NOMO-1 treated with DMSO at 0.1 percent for 48 hours (cell line): ENCODE data around the gene UGT1A9.

Experiments
- DNase-seq: peaks from one replicate; lab custom pipeline; 2025; ENCODE audit not compliant: unreplicated experiment; lab: John Stamatoyannopoulos, UW

Gene UGT1A9

GRCh38 chr2:233795735-233796171 lies 124.1 kb downstream of the UGT1A9 start:
- no peak for DNase-seq

DNA sequence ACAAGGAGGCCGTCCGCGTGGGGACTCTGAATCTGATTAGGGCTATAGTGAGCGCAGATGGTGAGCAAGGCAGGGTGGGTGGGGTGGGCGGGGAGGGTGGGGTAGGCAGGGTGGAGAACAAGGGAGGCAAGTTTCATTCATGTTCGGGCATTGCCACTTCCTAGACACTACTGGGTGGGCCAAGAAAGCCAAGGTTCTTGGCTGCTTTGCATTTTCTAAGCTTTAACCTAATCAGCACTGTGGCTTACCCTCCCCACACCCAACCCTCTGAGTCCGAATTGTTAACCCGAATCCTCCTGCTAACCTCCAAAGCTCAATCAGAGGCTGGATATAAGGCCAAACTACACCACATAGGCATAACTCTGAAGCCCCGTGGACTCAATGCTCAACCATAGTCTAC lies 124.6 kb downstream of the UGT1A9 start:
- DNase-seq: no peak

DNA sequence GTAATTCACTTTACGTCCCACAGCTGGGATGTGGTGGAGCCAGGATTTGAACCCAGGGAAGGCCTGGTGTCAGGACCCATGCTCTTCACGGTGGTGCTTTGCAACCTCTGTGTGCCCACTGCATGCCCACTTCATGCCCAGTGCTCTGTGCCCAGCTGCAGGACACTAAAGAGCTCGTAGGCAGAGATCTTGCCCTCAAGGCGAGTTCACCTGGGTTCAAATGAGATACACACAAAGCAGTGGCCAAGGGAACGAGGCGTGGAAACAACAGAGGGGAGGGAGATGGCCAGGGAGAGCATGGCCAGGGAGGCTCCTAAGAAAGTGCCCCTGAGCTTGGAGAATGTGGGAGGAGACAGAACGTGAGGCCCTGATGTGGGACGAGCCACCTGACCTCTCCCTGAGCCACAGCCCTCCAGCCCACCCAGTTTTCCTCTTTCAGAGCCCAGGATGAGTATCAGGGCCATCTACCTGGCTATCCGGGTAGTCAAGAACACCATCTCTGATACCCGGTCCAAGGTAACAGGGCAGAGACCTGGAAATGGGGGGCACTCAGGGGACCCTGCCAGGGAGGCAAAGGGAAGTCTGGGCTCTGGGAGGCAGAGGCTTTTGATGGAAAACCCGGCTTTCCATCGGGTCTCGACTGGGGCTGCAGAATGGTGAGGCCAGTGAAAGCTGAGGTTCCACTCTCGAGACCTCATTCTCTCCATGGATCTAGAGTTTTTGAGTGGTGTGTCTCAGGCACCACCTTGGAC lies 126.8 kb downstream of the UGT1A9 start:
- no peak for DNase-seq

- no peak for DNase-seq
Measured at GRCh38 chr2:233799087-233799665, 127.5 kb downstream of the UGT1A9 start.

DNA sequence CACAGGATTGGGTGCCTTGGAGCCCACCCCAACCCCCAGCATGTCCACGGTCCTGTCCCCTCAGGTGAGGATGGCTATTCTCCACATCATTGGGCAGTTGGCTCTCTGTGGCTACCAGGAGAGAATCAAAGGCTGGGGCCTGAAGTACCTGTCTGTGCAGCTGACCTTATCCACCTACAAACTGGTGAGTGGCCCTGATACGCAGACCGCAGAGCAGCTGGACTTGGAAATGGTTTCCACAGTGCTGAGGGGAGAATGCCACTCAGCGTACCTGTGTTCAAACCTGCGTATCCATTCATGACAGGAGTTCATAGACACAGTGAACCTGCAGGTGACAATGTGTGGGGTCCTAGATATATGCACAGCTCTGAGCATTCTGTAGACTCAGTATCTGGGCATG lies 128.0 kb downstream of the UGT1A9 start:
- no peak for DNase-seq

DNA sequence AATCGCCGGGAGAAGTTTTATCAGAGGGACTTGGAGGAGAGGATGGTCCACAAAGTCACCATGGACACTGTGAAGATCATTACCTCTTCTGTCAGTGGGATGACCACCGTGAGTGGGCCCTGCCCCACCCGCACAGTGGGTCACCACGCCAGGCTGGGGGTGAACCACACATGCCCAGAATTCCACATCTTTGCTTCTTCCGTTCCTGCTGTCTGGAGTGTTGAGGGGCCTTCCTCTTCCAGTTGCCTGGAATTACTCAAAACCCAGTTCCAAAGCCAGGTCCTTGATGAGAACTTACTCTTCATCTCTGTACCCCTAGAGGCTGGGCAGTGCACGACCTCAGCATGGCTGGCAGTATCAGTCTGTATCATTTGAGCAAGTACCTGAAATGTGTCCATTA lies 128.5 kb downstream of the UGT1A9 start:
- no peak for DNase-seq

GRCh38 chr2:233801357-233802131 lies 129.8 kb downstream of the UGT1A9 start:
- no peak for DNase-seq

GRCh38 chr2:233802132-233802815 lies 130.6 kb downstream of the UGT1A9 start:
- no peak for DNase-seq

DNA sequence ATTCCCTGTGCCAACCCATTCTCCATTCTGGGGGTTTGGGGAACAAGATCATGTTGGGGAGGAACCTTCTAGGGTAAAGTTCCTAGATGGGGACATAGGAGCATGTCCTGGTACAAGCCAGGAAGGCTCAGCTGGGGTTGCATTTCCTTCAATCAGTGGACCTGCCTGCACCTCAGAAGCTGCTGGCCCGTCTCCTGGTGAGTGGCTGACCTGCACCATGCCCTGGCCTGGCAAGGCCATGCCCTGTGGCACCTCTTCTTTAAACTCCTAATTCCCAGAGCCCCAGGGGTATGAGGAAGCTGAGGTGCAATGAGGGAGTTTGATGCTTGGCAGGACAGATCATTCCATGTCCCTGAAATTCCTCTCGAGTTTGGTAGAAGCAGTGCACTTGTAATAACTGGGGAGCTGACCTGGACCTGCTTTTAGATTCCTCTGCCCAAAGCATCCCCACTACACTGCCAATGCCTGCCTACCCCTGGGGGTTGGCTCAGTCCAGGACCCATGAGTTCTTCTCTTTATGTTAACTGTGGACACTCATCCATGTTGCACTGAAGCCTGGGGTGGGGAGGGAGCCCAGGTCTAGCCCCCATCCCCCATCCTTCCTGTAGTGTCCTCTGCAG lies 131.7 kb downstream of the UGT1A9 start:
- DNase-seq: no peak

DNA sequence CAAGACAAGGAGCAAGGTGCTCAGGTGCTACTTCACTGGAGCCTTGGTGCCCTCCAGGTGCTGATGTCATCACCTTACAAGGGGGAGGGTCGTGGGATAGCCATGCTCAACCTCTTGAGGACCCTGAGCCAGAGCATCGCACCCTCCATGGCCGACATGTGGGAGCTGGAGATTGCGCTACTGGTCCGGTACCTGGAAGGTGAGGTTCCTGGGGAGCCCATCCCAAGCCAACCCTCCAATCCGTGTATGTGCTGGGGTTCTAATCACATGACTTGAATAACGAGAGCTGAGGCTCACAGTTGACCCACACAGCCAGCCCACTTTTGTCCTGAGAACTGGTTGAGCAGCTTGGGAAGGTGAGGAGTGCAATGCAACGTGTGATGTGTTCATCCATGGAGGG lies 132.3 kb downstream of the UGT1A9 start:
- DNase-seq: no peak

GRCh38 chr2:233807215-233807865 lies 135.6 kb downstream of the UGT1A9 start:
- no peak for DNase-seq

GRCh38 chr2:233807966-233808935 lies 136.6 kb downstream of the UGT1A9 start:
- no peak for DNase-seq

DNA sequence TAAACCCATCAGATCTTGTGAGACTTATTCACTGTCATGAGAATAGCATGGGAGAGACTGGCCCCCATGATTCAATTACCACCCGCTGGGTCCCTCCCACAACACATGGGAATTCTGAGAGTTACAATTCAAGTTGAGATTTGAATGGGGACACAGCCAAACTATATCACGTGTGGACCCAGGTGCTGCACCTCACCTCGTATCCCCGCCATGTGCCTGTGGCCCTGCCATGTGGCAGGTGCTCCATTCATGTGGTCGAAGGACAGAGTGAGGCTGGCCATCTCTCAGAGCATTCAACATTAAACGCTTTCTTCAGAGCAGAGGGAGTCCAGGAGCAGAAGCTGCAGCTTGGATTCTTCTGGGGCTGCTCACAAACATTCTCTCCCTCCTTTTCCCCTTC lies 138.7 kb downstream of the UGT1A9 start:
- DNase-seq: no peak

GRCh38 chr2:233811087-233811486 lies 139.4 kb downstream of the UGT1A9 start:
- no peak for DNase-seq

- no peak for DNase-seq
Measured at GRCh38 chr2:233811732-233812131, 140.0 kb downstream of the UGT1A9 start.

GRCh38 chr2:233813236-233814055 lies 141.7 kb downstream of the UGT1A9 start:
- DNase-seq: no peak

GRCh38 chr2:233814056-233814835 lies 142.5 kb downstream of the UGT1A9 start:
- no peak for DNase-seq

- no peak for DNase-seq
Measured at GRCh38 chr2:233815861-233816260, 144.2 kb downstream of the UGT1A9 start.
